Measurements from ENCODE around the gene MSH5. TPM values are rescaled to one million over a fixed set of nuclear protein-coding genes. Genes with fewer than 3 reads are reported as not detected.

Gene MSH5
- total RNA-seq, 1 experiment from 2014 or later: 20.9 TPM

DNA sequence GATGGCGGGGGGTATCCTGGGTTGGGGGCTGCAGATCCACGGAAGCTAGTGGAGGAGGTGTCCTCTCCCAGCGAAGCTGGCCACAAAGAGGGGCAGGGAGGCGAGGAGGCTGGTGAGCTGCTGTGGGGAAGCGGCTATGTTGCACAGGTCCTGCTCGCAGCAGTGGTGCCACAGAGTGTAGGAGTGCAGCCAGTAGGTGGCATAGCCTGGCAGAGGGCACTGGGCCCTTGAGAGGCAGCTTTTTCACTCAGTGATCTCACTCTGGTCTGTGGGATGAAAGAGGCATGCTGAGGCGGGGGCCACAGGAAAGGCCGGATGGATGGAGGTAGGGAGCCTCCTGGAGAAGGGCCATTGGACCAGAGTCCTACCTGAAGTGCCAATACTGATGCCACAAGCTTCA, 27.5 kb upstream of the MSH5 start:
- DNase-seq (ENCODE audit: low spot score): peak; percentile 53

DNA sequence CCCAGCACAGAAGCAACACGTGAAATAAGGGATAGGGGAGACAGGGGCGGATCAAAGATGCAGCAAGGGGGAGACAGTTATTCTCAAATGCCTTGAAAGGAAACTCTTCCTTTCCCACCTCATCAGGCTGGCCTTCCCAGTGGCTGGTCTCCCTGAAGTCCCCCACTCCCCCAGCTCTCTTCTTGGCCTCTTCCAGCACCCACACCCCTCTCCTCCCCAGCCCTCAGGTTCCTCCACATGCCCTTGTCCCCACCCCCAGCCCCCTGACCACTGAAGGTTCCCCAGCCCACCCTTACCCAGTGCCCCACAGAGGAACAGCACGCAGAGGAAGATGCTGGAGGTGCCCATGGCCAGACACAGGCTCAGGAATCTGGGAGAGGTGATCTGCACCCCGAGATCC, 26.3 kb upstream of the MSH5 start:
- DNase-seq (ENCODE audit: low spot score): no peak

DNA sequence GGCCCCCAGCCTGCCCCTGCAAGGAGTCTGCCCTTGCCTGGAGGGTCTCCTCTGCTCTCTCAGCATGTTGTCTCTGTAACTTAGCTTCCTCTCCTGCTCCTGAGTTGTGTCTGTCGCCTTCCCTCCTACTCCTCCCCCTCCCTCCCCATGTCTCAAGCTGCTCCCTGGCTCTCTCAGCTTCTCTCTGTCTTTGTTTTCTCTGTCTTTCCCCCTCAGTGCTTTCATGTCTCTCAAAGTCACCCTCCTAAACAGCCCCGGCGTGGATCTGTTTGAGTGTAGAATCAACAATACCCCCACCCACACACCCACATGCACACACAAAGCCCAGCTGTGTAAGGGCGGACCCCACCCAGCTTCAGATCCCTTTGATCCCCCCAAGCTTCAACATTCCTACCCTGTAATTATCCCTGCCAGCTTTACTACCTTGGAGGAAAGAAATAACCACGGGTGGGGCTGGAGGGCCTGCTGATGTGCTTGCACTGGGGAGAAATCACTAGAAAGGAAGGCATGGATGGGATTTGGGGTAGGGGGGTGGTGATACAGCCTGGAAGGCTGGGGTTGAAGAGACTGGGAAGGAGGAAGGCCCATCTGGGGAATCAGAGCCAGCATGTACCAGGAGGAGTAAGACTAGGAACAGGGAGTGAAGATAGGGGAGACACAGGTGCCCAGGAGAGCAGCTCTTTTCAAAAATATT, 25.7 kb upstream of the MSH5 start:
- DNase-seq (ENCODE audit: low spot score): no peak

DNA sequence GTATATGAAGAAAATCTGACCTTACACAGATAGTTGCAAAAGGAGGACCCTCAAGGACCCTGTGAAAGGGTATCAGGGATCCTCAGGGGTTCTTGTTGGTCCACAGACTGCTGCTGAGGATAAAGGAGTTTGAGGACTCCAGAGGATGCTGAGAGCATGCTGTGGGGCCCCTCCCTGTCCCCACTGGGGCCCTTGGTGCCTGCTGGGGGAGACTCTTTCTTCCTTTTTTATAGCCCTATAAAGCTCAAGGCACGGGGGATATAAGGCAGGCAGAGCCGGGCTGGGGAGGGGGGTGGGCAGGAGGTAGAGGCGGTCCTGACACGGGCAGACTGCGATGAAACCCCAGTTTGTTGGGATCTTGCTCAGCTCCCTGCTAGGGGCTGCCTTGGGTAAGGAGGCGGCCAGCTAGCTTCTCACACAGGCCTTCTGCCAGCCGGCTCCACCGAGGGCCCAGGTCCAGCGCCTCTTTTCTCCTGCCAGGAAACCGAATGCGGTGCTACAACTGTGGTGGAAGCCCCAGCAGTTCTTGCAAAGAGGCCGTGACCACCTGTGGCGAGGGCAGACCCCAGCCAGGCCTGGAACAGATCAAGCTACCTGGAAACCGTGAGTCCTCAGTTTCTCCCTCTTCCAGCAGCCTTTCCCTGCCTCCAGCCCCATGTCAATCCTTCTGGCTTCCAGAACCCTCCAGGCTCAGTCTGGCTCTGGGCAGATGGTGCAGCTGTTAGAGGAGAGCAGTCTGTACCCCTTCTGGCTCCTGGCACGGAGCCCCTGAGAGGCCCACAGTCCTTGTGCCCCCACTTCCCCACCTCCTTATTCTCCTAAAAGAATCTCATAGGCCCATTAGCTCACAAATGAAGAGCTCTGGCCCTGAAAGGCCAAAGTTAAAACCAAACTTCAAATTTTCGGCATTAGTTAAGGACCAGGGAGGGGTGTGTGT, 24.5 kb upstream of the MSH5 start, which contains the start of gene LY6G6D:
TSS of gene LY6G6D (plus strand) at position 327 of the 937 bp plus-strand sequence. CDS start at position 335, 8 bp downstream.
- DNase-seq (ENCODE audit: low spot score): no peak

DNA sequence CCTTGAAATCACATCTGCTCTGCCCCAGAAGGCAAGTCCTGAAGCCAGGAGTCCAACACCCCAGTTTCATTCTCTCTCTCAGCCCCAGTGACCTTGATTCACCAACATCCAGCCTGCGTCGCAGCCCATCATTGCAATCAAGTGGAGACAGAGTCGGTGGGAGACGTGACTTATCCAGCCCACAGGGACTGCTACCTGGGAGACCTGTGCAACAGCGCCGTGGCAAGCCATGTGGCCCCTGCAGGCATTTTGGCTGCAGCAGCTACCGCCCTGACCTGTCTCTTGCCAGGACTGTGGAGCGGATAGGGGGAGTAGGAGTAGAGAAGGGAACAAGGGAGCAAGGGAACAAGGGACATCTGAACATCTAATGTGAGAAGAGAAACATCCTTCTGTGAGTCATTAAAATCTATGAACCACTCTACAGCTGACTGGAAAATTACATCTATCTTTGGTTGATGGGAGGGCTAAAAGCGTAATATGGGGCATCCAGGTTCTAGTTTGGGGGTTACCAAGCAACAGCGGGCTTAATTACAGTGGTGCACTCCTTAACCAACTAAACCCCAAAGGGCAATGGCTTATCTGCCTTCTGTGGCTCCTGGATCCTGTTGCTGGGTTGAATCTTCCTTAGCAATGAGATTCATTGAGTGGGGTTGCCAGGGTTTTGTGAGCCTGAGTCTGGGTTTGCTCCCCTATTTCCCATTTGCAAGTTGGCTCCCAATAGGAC, 22.1 kb upstream of the MSH5 start:
- DNase-seq (ENCODE audit: low spot score): peak; percentile 27

DNA sequence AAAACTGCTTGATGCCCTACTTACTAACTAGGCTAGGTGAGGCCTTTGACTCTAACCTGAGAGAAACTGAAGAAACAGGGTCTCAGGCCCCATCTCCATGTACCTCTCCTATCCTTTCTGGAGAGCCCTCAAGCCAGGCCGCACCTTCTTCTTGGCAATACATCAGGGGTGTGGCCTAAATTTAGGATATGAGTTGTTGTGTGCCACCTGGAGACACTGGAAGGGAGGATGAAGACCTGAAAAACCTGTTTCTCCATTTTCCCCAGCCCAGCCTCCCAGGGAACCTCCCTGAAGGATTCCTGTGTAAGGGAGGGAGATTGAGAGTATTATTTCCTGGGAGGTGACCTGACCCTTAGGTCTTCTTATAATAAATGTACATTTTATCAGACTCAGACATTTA, 21.5 kb upstream of the MSH5 start:
- DNase-seq (ENCODE audit: low spot score): peak; percentile 96

DNA sequence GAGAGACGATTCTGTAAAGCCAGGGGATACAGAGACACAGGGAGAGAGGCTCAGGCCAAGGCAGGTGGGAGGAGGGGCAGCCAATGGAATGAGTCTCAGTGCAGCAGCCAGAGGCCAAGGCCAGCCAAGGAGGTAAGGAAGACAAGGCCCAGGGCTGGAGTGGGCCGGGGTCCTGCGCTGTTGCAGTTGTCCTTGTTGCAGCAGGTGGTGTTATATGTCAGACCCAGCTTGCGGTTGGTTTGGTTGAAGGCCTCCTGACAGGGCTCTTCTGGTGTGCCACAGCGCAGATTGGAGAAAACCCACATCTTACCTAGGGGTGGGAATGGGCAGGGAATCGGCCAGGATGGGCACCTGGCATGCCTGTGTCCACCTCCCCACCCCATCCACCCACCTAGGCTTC, 20.8 kb upstream of the MSH5 start:
- no peak for DNase-seq (ENCODE audit: low spot score)

DNA sequence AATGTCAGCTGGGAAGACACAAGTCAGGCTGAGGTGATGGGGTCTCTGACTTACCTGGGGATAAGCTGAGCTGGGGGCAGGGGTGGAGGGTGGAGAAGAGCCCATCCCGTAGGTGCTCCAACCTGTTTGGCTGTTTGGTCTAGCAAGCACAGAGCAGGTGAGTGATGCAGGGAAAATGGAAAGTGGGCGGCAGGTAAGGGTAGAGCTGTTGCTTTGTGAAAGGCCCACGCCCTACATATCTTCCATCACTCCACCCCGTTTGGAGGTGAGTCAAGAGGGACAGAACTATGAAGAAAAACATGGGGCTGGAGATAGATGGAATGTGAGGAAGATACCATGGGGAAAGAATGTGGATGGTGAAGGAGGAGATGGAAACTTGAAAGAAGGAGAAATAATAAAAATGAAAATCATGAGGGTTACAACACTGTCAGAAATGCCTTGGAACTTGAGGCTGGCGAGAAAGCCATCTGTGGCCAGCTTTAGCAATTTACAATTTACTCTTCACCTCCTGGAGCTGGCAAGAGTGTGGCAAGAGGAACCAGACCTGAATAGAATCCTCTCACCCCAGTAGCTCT, 19.5 kb upstream of the MSH5 start:
- DNase-seq (ENCODE audit: low spot score): peak; percentile 46

DNA sequence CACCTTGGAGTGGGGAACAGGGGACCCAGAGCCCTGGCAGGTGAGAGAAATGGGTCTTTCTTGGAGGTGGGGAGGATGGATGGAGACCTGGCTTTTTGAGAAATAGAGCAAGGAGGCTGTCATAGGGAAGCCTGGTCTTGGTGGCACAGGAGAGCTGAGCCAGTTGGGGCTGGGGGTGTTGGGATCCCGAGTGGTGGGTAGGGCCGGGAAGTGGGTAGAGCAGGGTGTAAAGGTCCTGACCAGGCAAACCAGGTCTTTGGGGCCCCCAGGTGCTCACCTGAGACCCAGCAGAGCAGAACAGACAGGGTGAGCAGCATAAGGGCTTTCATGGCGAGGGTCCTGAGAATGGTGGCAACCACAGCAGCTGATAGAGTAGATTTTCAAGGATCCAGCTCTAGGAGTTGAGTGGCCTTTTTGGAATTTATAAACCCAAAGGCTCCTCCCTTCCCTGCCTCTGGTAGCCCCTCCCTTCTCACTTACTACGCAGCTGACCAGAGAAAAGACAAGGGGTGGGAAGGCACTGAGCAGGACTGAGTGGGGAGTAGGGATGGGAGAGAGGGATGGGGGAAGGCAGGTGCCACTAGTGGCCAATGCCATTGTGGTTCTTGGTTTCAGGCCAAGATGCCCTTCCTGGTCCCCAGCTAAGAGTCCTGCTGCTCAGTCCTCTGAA, 18.3 kb upstream of the MSH5 start, which contains the start of gene LY6G6C:
TSS of gene LY6G6C (minus strand) at position 396 of the 670 bp plus-strand sequence. CDS start at position 329, 67 bp downstream.
- DNase-seq (ENCODE audit: low spot score): no peak

DNA sequence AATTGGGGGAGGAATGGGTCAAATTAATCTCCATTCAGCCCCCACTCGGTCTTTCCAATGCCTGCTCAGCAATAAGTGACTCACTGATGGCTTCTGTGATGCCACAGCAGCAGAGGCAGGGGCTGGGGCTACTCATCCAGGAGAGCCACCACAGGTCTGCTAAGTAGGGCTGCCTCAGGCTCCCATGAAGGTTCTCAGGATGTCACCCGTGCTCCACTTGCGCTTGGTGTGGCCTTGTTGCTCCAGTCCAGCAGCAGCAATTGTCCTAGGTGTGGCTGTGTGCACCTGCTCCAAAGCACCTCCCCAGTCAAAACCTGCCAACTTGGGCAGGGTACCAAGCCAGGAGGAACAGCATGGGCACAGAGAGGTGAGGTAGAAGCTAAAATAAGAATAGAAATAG, 17.6 kb upstream of the MSH5 start:
- no peak for DNase-seq (ENCODE audit: low spot score)

DNA sequence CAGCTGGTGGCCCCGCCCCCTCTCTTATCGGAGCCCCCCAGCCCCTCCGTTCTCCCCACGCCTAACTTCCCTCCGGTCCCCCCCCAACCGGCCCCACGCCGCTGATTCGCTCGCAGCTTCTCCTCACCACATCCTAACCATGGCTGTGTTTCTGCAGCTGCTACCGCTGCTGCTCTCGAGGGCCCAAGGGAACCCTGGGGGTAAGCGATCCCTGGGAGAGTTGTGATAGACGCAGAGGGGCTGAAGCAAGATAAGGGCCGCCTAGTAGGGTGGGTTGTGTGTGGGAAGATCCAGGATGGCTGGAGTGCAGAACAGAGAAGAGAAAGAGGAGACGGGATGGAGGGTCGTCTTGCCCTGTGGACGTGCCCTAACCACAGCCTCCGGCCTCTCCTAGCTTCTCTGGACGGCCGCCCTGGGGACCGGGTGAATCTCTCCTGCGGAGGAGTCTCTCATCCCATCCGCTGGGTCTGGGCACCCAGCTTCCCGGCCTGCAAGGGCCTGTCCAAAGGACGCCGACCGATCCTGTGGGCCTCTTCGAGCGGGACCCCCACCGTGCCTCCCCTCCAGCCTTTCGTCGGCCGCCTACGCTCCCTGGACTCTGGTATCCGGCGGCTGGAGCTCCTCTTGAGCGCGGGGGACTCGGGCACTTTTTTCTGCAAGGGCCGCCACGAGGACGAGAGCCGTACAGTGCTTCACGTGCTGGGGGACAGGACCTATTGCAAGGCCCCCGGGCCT, 16.4 kb upstream of the MSH5 start, which contains the start of gene MPIG6B:
TSS of gene MPIG6B (plus strand) at position 129 of the 735 bp plus-strand sequence. CDS start at position 140, 11 bp downstream.
- no peak for DNase-seq (ENCODE audit: low spot score)

DNA sequence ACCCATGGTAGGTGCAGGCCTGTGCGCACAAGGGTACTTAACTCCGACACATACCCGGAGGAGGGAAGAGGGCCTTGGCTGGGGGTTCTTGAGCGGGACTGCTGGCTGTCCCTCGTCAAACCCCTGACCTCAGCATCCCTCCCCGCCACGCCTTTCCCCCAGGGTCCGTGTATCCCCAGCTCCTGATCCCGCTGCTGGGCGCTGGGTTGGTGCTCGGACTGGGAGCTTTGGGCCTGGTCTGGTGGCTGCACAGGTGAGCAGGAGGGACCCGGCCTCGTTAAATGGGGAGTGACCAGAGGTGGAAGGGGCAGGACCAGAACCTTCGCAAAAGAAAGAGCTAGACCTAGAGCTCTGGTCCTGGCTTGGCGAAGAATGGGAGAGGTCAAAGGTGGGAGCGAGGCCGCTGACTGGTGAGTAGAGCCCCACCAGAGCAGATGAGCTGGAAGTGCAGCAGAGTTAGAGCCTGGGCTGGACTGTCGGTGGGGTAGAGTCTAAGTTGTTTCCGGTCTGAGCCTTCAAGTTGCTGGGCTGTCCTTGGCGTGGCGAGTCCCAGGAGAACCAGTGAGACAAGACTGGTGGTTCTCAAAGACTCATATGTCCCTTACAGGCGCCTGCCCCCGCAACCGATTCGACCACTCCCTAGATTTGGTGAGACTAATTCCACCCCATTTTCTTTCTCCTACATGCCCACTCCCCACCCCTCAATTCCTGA, 15.7 kb upstream of the MSH5 start:
- DNase-seq (ENCODE audit: low spot score): no peak

DNA sequence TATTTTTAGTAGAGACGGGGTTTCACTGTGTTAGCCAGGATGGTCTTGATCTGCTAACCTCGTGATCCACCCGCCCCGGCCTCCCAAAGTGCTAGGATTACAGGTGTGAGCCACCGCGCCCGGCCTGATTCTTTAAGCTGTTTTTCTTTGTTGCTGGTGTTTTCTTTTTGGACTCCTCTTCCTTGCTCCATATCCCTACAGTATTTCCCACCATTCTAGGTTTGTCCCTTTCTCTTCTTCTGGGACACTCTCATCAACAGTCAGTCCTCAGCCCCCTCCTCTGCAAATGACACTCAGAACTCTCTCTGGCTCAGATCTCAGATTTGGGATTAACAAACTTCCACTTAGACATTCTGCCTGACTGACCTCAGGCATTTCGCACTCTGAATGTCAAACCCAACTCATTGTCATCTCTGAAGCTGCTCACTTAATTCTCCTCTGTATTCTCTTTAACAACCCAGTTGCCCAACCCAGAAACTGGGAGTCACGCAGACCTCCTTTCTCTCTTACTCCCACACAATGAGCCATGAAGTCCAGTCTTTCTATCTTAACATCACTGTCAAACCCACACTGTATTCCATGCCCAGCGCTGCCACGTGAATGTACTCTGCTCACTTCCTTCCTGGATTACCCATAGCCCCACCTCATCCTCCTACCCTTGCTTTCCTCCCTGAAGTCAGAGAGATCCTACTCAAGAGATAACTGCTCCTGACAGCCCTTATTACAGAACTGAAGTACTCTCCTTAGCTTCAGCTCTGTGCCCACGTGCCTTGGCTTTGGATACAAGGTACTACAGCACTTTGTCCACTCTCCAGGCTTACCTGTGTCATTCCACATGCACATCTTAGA, 14.1 kb upstream of the MSH5 start:
- DNase-seq (ENCODE audit: low spot score): no peak

DNA sequence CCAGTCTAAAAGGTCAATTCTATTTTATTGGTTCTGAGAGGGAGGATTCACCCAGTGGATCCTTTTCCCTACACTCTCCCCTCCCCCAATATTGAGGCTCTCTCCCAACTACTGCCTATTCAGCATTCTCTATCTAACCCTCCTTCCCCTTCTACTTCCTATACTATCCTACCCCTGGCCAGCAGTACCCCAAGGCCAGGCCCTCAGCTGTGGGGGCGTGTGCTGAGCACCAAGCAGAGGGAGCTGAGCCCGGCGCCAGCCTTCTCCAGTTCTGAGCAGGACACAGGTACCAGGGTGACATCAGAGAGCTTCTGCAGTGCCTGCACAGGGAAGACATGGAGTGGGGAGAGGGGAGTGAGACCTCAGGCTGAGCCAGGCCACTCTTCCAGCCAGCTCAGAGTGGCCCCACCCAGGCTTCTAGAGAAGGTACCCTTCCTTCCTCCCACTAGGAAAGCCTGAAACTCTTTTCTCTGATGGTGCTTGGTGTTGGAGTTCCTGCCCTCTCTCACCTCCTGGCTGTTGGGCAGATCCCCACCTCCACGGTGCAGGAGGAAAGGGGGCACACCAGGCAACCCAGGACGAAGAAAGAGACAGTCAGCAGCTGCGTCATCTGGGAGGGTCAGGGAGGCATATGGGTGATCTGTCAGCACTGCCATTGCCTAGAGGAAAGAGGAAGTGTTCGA, 12.6 kb upstream of the MSH5 start:
- no peak for DNase-seq (ENCODE audit: low spot score)

DNA sequence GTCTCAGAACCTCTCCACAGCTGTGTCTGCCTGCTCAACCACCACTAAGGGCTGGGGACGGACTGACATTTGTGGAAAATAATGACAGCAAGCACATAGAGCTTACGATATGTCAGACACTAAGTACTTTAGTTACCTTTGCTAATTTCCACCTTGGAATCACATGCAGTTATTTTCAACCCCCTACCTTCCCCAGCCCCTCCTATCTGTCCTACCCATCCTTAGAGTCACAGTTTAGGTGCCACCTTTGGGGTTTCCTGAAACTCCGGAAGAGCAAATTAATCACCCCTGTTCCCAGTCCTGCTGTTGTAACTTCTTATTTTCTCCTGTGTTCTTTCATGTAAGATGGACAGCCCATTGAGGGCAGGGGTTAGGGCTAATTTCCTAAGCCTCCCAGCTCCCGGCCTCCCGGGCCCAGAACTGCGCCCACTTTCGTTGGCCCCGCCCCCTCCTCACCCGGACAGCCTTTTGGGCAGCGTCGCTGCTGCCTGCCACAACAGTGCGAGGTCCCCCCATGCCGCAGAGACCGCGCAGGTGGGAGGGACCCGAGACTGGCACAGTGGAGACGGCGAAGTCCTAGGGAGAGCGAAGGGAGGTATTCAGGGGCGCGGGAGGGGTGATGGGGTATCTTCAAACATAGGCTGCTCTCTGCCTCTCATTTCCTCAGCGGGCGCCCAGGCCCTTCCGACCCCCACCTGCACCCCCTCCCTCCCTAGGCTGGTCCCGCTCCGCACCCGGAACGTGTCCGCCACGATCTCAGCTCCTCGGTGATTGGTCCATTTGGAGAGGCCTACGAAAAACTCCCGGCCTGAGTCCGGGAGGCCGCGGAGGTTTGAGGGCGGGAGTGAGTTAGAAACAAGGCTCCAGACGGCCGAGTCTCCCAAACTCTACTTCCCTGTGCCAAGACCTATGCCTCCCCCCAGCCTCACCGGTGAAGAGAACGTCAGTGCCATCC, 11.8 kb upstream of the MSH5 start:
- no peak for DNase-seq (ENCODE audit: low spot score)

DNA sequence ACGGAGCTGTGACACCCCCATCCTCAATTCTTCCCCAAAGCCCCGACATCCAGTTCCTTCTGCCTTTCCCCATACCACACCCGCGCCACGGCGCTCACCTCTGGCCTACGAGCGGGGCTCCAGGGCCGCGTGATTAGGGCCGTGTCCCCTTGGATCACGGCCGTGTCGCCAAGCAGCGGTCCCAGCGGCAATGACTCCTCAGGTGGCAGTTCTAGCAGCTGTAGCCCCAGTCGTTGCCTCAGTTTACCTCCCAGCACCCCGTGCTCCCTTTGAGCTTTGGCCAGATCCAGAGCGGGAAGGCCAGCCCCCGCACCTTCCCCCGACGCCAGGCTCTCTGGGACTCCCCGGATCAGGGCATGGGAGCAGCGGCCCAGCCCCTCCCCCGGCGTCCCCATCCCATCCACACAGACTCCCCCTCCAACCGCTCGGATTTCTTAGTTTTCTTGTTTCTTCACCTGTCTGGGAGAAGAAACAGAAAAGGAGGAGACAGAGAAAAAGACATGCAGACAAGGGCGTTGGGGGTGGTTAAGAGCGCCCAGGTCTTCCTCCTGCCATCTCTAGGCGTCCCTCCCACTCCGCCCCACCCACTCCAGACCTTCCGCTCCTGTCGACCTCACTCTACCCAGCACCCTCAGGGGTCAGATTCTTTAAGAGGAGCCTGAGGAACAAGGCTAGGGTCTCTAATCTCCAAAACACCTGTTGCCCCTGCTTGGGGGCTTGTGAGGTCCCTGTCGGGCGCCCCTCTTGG, 10.9 kb upstream of the MSH5 start, which contains the start of gene DDAH2:
TSS of gene DDAH2 (minus strand) at position 533 of the 748 bp plus-strand sequence. CDS start at position 395, 138 bp downstream.
- DNase-seq (ENCODE audit: low spot score): no peak

All from HT-29 (cell line).